HG02759 (cell line): ENCODE results near the gene C5orf15.
"Not testable (repeated sequence)": the region's sequence is repeated elsewhere in the genome, so short reads cannot be mapped to it uniquely, and the experiment has no call there.

Experiments
- ATAC-seq: cut with Tn5 transposase; IDR thresholded peaks from one replicate; pipeline ENCODE4 v1.9.1; 2021; ENCODE audit warnings: mild to moderate bottlenecking, moderate library complexity; ENCODE audit not compliant: unreplicated experiment

Gene C5orf15

DNA sequence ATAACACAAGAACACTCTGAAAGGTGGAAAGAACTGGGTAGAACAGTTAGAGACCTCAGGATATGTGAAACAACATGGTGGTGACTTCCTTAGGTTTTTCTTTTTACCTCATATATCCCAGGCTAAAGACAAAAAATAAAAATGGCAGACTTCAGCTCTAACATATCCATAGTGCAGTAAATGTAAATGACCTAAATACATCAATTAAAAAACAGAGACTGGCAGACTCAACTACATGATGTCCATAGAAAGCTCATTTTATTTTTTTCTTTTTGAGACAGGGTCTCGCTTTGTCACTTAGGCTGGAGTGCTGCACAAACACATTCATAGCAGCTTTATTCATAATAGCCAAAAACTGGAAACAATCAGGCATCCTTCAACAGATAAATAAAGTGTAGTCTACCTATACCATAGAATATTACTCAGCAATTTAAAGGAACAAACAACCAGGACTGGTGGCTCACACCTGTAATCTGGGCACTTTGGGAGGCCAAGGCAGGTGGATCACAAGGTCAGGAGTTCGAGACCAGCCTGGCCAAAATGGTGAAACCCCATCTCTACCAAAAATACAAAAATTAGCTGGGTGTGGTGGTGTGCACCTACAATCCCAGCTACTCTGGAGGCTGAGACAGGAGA, 4.8 kb downstream of the C5orf15 start:
- ATAC-seq = no peak

DNA sequence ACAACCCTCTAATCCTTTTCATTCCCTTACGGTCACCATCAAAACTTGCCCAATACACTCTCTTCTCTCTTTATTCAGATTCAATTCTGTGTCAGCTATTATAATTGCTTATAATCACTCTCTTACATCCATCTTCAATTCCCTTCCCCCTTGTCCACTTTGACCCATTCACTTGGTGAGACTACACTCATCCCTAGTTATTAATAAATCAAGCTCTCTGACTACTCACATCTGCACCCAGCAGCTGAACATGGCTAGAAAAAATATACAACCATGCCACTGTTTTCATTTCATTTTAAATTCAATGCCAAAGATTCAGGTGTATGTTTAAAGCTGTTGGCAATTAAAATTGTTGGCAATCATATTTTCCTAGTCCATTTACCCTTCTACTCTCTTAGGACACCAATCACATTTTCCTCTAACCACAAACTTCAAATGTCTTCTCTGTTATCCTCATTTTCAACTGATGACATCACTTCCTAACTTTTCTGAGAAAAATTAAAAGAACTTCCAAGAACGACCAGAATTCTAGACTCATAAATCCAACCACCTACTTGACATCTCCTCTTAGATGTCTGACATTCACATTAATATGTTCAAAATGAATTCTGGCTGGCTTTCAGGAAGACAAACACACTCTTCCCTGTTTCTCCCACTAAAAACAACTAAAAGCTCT, 5.5 kb downstream of the C5orf15 start:
- no peak for ATAC-seq

DNA sequence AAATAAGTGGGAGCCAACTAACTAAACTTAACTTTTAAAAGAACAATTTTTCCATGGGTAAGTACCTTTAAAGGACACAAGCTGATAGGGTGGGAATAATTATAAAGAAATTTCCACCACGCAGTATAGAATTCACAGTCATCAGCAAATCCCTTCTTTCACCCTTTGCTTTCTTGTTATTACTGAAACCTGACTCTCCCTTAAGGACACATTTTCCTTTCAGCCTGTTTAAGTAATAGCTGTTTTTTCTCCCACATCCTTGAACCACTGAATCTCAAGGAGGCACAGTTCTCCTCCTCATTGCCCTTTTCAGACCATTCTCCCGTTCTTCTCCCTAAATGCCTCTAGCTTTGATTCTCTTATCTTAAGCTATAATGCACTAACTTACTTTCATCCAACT, 6.3 kb downstream of the C5orf15 start:
- no peak for ATAC-seq

DNA sequence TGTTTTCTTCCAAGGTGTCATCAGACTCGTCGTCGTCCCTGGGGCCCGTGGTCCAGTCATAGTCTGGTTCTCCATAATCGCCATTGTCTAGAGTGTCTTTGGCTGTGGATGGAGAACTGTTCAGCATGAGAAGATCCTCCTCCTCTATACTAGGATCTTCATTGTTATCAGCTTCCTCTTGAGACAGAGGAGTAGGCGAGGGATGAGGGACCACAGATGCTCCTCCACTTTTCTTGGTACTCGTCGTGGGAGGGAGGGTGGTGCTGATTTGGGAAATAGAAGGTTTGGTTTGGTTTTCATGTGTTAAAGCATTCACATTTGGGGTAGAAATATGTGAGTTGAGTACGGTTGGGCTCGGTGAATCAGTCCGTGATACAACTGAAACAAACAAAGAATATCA, 8.8 kb downstream of the C5orf15 start:
- no peak for ATAC-seq

DNA sequence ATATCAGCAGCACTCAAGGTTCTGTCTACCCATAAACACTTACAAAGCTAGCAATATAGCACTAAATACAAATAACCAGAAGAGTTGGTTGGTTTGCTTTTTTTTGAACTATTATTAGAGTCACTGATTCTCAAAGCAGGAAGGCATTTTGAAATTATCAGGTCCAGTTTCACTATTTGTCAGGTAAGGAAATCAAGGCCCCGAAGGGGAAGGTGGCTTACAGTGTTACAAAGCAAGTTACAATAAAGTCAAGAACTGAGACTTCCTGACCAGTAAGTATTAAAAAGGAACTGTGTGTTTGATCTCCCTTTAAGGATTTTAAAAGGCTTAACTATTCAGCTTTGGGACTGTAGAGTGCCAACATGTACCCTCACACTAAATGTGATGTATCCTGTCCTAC, 10.8 kb downstream of the C5orf15 start:
- peak; percentile 77 for ATAC-seq

DNA sequence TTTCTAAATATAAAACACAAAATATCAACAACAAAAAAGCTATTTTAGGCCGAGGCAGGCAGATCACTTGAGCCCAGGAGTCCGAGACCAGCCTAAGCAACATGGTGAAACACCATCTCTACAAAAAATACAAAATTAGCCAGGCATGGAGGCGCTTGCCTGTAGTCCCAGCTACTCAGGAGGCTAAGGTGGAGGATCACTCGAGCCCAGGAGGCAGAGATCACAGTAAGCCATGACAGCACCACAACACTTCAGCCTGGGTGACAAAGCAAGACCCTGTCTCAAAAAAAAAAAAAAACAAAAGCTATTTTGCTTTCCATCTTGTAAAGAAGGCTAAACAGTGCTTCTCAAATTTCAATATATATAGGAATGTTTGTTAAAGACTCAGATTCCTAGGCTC, 11.3 kb downstream of the C5orf15 start:
- ATAC-seq = no peak

DNA sequence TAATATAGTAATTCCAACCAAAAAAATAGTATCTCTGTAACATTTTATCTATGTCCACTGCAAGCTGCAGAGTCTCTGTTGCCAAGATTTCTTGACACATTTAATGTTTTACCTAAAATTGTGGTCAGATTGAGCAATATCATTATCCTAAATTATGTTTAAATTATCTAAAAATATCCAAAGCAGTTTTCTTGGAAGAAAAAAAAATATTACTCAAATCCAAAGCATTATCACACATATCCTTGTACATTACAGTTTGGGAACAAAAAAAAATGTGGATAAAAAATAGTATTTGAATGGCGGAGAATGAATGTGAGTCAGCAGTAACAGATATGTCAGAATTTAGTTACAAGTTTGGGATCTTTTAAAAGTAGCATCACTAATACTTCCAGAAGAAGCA, 12.2 kb downstream of the C5orf15 start:
- ATAC-seq = not testable (repeated sequence)

DNA sequence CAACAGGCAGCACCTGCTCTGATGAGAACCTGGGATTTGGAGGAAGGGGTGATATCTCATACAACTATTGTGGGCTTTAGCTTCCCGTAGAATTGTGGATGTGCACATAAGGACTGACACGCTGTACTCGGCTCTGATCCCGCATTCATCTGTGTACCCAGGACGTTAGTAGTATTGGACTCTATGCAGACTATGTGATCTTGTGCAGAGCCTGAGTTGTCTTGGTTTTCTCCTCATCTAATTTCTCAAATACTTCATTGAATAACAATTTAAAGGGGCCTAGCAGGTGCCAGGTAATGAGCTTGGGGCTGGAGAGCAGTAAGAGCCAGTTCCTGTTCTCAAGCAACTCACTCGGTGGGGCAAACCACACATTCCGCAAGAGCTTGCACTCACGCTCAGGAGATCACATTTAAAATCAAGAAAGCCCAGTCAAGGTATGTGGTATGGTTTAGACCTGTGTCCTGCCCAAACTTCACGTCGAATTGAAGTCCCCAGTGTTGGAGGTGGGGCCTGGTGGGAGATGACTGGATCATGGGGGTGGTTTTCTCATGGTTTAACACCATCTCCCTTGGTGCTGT, 14.8 kb downstream of the C5orf15 start:
- ATAC-seq = no peak

DNA sequence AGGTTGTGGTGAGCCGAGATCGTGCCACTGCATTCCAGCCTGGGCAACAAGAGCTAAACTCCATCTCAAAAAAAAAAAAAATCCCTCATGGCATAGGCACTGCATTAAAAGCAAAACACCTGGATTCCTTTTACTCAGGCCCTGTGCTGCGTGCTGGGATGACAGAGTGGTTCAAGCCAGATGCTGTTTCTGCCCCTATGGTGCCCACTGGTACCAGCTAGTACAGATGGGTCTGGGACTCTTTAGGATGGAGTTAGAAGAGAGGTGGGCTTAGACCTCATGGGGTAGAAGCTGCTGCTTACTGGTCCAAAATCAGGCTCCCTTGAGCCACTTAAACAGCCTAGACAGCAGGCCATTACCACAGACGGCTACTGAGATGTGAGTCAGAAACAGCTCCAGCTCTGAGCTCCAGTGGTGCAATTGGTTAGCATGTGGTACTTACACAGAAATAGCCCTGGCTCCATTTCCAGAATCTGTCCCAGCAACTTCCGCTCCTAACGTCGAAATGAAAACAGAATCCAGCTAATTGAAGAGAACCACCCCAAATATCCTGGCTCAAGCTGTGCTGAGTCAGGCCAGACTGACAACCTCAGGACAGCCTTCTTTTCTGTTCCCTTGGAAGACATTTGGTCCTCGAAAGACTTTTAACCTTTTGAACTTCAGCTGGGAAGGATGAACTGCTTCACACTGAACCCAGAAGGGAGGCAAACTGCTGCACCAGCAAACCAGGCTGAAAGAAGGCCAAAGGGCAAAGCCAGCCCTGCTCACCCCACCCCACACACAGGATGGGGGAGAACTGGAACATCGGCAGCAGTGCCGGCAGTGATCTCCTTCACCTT, 15.5 kb downstream of the C5orf15 start:
- no peak for ATAC-seq

DNA sequence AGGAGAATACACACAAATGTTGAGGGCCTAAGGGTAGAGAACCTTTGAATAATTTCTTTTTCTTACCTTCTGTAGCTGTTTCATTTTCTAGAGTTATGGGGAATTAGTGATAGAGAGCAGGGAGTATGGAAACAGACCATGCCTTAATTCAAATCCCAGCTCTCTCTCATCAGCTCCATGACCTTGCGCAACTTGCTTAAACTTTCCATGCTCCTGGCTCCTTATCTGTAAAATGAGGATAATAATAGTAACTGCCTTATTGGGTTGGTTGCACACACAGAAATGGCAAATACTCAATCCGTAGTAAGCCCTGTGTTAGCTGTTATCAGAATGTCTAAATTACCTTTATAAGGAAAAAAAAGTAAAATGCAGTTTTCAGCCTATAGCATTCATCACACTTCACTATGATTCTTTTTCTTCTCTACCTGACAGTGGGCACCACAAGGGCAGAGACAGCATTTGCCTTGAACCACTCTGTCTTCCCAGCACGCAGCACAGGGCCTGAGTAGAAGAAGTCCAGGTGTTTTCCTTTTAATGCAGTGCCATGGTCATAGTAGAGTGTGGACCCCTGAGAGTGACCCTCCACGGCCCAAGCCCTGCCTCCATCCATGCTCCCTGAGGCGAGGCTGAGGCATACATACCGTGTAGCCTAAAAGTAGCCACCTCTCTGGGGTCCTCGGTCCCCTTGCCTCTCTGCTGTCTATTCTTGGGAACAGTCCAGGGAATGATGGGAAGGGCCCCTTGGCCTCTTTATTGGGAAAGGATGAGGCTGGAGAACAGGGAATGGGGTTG, 17.4 kb downstream of the C5orf15 start:
- ATAC-seq = no peak

DNA sequence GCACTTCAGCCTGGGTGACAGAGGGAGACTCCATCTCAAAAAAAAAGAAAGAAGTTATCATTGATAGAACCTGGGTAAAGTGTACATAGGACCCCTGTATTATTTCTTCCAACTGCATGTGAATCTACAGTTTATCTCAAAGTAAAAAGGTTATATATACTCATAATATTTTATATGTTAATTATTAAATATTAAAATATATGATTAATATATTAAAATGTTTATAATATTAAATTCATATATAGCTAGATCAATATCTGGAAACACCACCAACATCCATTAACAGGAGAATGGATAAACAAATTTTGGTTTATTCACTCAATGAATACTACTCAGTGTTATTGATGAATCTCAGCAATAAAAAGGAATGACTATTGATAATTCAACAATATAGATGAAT, 19.7 kb downstream of the C5orf15 start:
- ATAC-seq = no peak

DNA sequence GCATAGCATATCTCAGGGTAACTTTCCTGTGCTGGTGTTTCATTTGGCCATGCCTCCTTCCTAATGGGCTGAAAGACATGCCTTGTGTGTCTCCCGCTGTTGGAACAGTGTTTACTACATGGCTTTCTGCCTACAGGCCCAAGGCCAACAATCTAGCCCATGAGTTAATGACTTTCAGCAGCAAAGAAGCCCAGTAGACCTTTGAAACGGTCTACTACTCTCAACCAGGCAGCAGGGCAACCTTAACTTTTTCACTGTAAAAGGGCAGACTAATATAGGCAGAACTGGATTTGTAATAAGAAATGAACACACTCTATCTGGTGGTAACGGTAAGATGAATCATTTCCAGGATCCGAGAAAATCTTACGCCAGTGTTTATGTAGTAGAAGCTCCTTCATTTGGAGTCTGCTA, 21.0 kb downstream of the C5orf15 start:
- ATAC-seq = no peak

DNA sequence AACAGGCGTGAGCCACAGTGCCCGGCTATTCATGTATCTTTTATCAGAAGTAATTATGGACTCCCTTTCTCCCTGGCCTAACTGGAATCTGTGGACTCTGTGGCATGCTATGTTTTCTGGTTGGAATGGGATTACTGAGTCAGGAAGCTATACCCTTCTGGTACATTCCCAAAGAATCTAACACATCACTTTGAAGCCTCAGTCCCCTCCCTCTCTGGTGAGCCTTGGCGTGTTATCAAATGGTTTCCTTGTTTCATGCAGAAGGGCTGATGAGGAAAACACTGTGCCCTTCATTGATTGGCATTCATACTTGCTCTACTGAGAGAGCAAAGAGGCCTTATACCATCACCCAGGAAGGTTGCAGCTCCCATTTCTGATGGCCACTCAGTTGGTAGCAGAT, 22.9 kb downstream of the C5orf15 start:
- no peak for ATAC-seq

DNA sequence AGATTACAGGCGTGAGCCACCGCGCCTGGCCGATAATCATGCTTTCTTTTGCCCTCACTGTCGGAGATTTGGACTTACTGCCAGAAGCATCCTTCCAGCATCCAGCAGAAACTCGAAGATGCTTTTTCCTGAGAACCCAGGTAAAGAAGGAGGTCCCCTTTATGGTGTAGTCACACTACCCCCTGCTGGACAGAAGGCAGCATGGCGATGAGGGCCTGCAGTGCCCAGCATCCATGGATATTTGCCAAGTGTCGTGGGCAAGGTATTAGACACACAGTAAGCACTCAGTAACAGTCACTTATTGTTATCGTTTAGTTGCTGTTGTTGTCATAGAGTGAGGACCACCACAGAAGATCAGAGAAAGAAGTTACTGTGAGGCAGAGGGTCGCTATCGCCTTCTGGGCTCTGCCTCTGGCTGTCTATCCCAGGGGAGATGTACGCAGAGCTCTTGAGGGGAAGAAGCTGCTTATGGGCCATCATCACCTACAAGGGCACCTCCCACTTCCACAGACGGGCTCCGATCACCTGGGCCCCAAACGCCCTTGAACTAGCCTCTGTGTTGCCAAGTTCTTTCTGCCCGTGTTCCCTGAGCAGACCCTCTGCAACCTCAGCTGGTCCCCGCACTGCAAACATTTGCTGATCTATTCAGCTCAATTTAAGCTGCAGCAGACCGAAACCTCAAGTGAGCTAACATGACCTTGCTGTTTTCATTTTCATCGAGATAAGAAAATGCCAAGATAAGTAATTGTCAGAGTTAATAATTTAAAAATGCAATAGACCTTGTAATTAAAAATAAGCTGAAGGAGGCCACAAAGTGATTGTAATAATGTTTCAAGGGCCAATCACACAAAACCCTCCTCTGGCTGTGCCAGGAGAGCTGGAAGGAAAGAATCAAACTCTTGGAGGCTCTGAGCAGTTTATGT, 23.9 kb downstream of the C5orf15 start:
- ATAC-seq = no peak

DNA sequence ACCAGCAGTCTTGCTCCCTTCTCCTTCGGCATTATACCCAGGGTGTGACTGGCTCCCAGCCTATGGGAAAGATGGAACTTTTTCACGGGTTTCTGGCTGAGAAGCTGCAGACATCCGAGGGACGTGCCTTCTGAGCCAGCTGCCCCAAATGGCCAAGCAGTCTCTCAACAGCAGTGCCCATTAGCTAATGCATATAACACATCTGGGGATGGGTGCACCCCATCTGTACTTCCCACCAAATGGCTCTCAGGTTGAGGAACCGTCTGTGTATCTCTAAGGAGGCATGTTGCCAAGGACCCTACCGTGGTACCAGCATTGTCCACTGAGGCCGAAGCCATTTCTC, 25.0 kb downstream of the C5orf15 start:
- ATAC-seq = no peak

DNA sequence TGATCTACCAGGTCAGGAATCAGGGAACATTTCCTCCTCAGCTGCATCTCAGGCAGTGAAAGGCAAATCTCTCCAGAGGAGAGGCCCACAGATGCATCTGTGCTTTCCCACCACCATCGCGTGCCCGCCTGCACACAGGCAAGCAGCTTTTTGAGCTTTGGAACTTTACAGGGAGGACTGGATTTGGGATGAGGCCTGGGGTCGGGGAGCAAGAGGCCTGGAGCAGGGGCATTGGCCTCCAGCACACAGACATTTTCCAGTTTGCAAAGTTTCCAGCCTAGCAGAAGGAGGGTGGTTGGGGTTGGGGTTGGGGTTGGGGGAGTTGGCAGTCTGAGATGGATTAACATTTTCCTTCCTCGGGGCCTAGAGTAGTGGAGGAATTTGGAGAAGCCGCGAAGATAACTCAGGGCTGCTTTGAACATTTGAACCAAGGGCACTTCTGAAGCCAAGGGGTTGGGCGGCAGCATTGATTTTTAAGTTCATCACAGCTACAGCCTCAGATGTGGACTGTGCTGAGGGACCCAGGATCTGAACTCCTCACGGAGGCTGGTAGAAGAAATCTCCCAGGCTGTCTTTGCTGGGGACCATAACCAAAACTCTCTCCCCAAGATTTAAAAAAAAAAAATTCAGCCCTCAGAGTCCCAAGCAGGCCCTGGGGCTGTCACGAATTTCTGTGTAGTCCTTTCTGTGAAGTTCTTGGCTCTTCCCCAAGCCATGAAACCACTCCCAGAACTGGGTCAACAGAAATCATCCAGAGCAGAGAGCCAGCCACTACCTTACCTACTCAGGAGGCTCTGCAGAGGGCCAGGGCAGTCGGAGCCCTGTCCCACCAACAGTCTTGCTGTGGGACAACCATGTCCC, 25.6 kb downstream of the C5orf15 start:
- no peak for ATAC-seq

DNA sequence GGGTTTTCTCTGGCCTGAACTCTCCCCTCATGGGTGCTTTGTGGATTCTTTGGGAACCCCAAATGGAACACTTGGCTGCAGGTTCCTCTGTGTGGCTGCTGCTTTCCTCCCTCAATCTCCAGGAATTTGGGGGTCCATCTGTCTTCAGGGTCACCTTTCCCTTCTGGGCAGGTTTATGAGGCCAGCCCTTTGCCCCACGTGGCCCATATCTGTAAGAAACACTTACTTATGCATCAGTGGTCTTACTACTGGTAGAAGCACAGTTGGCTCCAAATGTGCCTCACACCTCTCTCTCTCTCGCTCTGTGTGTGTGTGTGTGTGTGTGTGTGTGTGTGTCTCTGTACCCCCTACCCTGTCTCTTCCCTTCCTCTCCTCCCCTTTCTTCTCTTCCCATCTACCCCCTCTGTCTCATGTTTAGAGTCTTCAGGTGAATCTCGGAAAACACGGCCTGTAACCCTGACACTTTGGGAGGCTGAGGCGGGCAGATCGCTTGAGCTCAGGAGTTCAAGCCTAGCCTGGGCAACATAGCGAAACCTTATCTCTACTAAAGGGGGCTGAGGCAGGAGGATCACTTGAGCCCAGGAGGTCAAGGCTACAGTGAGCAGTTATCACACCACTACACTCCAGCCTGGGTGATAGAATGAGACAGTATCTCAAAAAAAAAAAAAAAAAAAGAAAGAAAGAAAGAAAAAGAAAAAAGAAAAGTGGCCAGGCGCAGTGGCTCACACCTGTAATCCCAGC, 26.8 kb downstream of the C5orf15 start:
- ATAC-seq = no peak

DNA sequence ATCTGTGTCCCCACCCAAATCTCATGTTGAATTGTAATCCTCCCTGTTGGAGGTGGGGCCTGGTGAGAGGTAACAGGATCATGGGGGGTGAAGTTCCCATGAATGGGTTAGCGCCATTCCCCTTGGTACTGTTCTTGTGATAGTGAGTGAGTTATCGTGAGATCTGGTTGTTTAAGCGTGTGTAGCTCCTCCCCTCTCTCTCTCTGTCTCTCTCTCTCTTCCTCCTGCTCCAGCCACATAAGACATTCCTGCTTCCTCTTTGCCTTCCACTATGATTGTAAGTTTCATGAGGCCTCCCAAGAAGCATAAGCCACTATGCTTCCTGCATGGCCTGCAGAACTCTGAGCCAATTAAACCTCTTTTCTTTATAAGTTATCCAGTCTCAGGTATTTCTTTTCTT, 28.8 kb downstream of the C5orf15 start:
- ATAC-seq = no peak
